GM18499 (cell line): ENCODE measurements around the gene ABCG8.
"Not testable (repeated sequence)": the region's sequence is repeated elsewhere in the genome, so short reads cannot be mapped to it uniquely, and the experiment has no call there.

Source experiments
- ATAC-seq: cut with Tn5 transposase; IDR thresholded peaks from one replicate; pipeline ENCODE4 v1.9.1; 2021; ENCODE audit warnings: moderate number of reproducible peaks; ENCODE audit not compliant: insufficient read depth, unreplicated experiment

The ABCG8 gene

GRCh38 chr2:43899589-43899988 lies 60.8 kb downstream of the ABCG8 start:
- ATAC-seq, result no peak

DNA sequence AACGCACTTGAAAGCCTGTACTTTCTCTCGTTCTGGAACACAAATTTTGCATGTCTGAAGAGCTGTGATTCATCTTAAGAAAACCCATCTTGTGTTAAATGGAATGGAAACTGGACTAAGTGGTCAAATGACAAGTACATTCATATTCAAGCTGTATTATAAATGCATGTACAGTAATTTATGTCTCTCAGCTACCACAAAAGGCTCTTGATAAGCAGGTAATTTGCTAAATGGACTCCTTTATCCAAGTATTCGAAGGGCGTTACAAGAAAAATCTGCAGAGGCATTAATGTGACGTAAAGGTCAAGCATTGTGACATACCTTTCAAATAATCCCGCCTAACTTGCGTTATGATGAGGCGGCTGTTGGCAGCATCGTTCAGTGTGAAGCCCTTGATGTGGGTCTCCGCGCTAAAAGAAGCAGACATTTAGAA lies 66.6 kb downstream of the ABCG8 start:
- no peak for ATAC-seq

DNA sequence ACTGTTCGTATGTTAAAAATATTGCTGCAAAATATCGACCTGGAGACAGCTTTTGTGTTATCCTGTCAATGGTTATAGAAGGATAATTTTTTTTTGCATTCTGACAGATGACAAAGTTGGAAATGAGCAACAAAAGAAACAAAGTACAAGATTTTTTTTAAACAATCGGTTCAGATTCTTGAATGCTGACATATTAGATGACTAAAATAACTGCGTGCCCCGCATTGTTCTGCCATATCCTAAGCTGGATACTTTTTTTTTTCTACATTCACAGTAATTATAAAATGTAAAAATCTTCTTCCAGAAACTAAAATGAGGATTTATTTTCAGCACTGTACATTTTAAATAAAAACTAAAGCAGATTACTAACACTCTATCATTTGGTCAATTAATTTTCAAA lies 67.1 kb downstream of the ABCG8 start:
- ATAC-seq, result no peak

GRCh38 chr2:43906448-43907109 lies 67.8 kb downstream of the ABCG8 start:
- no peak for ATAC-seq

- not testable (repeated sequence) for ATAC-seq
Measured at GRCh38 chr2:43911136-43911790, 72.5 kb downstream of the ABCG8 start.

DNA sequence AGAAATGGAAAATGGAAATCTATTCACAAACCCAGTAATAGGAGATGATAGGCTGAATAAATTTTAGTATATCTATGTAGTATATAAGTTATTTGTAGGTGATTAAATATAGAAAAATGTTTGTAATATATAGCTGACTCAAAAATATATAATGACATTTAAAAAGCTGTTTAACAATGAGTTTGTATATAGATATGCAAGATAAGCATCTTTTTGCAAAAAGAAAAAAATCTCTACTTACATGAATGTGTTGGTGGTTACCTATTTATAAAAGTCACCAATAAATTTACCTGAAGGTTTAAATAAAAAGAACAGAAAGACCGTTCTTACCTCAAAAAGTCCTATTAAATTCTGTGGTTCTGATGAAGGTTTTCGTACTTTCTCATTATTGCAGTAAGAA lies 85.7 kb downstream of the ABCG8 start:
- no peak for ATAC-seq

DNA sequence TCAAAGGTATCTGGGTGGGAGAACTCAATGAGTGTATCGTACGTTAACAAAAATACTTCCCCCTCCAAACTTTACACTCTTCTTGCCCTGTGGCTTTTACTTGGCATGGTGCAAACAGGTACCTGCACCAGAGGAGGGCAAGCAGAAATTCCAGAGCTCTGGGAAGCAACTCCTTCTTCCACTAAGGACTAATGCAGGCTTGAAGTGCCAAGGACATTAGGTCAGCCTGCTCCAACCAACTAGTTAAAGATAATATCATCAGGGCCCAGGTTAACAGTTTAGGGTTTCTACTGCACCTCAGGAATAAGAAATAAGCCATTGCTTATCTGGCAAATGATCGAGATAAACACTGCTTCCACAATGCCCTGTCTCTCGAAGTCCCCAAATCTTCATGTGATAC lies 86.7 kb downstream of the ABCG8 start:
- ATAC-seq, result no peak

DNA sequence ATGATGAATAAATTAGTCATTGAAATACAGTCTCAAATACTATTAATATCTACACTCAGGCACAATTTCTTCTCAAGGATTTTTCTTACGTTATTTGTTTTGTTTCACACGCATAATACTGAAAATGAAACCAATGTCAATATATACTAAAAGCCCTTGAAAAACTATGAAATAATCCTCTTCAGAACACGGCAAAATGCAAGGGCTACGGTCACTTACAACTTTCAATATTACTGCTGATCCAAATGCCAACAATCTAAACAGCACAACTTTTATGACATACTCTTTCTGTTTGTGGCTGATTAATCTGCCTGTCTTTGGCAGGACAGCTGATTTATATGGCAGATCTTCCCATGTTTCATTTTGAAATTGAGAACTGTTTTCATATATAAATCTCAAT lies 88.7 kb downstream of the ABCG8 start:
- ATAC-seq, result no peak

DNA sequence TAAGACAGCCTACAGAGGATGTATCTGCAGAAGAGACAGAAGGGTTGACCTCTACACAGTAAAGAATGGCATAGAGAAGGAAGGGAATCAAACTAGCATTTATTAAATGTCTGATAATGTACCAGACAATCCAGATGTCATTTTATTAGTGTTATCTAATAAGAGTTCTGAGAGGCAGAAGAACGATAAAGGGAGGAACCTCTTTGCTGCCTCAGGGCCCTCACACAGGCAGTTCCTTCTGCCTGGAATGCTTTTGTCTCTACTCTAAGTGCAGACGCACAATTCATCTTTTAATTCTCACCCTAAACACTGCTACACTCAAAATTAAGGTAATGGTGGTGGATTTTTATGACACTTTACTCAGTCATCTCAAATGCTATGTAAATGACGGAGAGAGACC lies 92.5 kb downstream of the ABCG8 start:
- ATAC-seq, result no peak
